ENCODE results near the gene CAPS2.
"Not testable (repeated sequence)": the region's sequence is repeated elsewhere in the genome, so short reads cannot be mapped to it uniquely, and the experiment has no call there.

Gene CAPS2

GRCh38 chr12:75329918-75330826, at the start of gene CAPS2:
Gene CAPS2, minus strand, starts transcription at chr12:75330324. Its CDS starts 3,826 bp downstream, at chr12:75326498.
- intact Hi-C loops (cut with DNase I): loop anchor here (5.0 kb wide), 1 partner anchor 182 kb away; the partner anchor contains the start of gene KRR1
- DNase-seq: peak; percentile 61 to 97 (median 81)

DNA sequence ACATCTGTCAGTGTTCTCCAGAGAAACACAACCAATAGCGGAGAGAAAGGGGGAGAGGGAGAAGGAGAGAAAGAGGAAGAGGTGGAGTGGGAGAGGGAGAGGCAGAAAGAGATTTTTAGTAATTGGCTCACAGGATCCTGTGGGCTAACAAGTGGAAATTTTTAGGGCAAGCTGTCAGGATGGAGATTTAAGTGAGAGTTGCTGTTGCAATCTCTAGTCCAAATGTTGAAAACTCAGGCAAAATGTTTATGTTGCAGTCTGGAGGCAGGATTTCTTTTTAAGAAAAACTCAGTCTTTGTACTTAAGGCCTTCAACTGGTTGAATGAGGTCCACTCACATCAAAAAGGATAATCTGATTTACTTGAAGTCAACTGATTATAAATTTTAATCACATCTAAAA, 48.2 kb upstream of the CAPS2 start:
- intact Hi-C loops (cut with DNase I): no loop called here
- no peak for DNase-seq

DNA sequence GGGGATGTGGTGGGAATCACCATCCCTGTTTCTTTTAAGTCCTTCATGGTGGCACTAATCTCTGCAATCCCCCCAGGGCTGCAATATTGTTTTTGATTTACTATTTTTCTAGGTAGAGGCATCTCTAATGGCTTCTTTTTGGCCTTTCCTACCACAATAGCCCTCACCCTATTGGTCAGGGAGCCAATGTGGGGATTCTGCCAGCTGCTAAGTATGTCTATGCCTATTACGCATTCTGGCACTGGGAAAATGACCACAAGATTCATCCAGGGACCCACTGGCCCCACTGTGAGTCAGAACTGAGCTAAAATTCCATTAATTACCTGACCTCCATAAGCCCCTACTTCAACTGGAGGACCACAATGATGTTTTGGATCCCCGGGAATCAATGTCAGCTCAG, 44.8 kb upstream of the CAPS2 start:
- no peak for DNase-seq
- intact Hi-C loops (cut with DNase I): no loop called here

GRCh38 chr12:75366629-75367028, 36.5 kb upstream of the CAPS2 start:
- DNase-seq: no peak
- intact Hi-C loops (cut with DNase I): no loop called here

GRCh38 chr12:75364919-75365318, 34.8 kb upstream of the CAPS2 start:
- intact Hi-C loops (cut with DNase I): no loop called here
- no peak for DNase-seq

DNA sequence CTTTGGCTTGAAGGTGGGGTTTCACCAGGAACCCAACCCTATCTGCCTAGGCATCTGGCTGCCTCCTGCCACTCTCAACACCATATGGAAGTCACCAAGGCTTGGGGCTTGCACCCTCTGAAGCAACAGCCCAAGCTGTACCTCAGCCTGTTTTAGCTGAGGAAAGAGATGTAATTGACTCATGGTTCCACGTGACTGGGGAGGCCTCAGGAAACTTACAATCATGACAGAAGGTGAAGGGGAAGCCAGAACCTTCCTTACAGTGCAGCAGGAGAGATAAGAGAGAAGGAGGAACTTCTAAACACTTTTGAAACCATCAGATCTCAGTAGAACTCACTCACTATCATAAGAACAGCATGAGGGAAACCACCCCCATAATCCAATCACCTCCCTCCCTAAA, 31.3 kb upstream of the CAPS2 start:
- DNase-seq: no peak
- intact Hi-C loops (cut with DNase I): no loop called here

- no peak for DNase-seq
- intact Hi-C loops (cut with DNase I): no loop called here
Measured at GRCh38 chr12:75360920-75361319, 30.8 kb upstream of the CAPS2 start.

DNA sequence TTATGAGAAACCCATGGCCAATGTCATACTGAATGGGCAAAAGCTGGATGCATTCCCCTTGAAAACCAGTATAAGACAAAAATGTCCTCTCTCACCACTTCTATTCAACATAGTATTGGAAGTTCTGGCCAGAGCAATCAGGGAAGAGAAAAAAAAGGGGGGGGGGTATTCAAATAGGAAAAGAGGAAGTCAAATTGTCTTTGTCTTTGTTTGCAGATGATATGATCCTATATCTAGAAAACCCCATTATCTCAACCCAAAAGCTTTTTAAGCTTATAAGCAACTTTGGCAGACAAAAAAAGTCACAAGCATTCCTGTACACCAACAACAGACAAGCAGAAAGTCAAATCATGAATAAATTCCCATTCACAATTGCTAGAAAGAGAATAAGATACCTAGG, 23.9 kb upstream of the CAPS2 start:
- intact Hi-C loops (cut with DNase I): no loop called here
- DNase-seq: no peak

- intact Hi-C loops (cut with DNase I): no loop called here
- DNase-seq: peak in 1 of 10 donors; percentile 51
Measured at GRCh38 chr12:75350413-75350812, 20.3 kb upstream of the CAPS2 start.

GRCh38 chr12:75349946-75350345, 19.8 kb upstream of the CAPS2 start:
- peak in 2 of 10 donors; percentile 49 to 50 for DNase-seq
- intact Hi-C loops (cut with DNase I): no loop called here

DNA sequence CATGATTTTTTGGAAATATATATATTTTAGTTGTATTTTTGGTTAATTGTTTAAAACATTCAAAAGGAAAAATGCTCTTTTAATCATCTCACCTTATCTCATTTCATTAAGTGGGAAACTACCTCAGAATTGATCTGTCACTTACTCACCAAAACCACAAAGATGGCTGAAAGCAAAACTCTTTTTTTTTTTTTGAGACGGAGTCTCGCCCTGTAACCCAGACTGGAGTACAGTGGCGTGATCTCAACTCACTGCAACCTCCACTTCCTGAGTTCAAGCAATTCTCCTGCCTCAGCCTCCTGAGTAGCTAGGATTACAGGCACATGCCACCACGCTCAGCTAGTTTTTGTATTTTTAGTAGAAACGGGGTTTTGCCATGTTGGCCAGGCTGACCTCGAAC, 16.1 kb upstream of the CAPS2 start:
- intact Hi-C loops (cut with DNase I); DNase-seq: not testable (repeated sequence)

GRCh38 chr12:75345531-75345930, 15.4 kb upstream of the CAPS2 start:
- DNase-seq: no peak
- intact Hi-C loops (cut with DNase I): no loop called here

- intact Hi-C loops (cut with DNase I): no loop called here
- DNase-seq: peak in 1 of 10 donors; percentile 34
Measured at GRCh38 chr12:75341873-75342272, 11.7 kb upstream of the CAPS2 start.

GRCh38 chr12:75337905-75338304, 7.8 kb upstream of the CAPS2 start:
- intact Hi-C loops (cut with DNase I): no loop called here
- no peak for DNase-seq

GRCh38 chr12:75334384-75335030, 4.4 kb upstream of the CAPS2 start, which contains the start of gene GLIPR1L1:
Gene GLIPR1L1, plus strand, starts transcription at chr12:75334670. Its CDS starts 59 bp downstream, at chr12:75334729.
- peak; percentile 67 to 96 (median 88) for DNase-seq
- intact Hi-C loops (cut with DNase I): loop anchor here (2.0 to 5.0 kb wide), 2 partner anchors 56 to 178 kb away; partner anchors contain the start of genes GLIPR1L2 and KRR1

GRCh38 chr12:75327642-75328041, 2.5 kb downstream of the CAPS2 start:
- no peak for DNase-seq
- intact Hi-C loops (cut with DNase I): no loop called here

GRCh38 chr12:75323663-75324062, 6.5 kb downstream of the CAPS2 start:
- DNase-seq: no peak
- intact Hi-C loops (cut with DNase I): no loop called here

DNA sequence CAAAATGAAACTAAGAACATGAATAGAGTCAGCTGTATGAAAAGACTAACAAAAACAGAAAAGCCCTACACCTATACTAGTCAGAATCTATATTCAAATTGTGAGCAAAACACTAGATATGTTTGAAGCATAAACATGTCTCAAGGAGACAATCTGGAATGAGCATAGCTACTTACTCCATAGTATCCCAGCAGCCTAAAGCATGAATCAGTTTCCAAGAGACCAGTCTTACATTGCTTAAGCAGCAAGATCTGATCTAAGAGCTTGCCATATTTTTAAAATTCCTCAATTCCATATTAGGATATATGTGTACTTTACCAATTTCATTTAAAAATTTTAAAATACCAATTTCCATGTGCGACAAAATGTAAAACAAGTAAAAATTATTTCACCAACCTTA, 7.7 kb downstream of the CAPS2 start:
- DNase-seq: no peak
- intact Hi-C loops (cut with DNase I): no loop called here

DNA sequence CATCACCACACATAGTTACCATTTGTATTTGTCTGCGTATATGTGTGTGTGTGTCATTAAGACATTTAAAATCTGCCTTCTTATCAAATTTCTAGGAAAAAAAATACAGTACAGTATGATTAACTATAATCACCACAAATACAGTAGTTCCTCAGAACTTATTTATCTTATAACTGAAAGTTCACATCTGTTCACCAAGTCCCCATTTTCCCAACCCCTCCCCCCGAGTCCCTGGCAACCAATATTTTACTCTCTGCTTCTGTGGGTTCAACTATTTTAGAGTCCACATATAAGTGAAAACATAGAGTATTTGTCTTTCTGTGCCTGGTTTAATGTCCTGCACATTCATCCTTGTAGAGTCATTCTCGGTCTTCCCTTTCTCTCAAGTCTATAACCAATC, 12.3 kb downstream of the CAPS2 start:
- no peak for DNase-seq
- intact Hi-C loops (cut with DNase I): no loop called here

GRCh38 chr12:75315518-75315917, 14.6 kb downstream of the CAPS2 start:
- intact Hi-C loops (cut with DNase I): no loop called here
- DNase-seq: no peak

DNA sequence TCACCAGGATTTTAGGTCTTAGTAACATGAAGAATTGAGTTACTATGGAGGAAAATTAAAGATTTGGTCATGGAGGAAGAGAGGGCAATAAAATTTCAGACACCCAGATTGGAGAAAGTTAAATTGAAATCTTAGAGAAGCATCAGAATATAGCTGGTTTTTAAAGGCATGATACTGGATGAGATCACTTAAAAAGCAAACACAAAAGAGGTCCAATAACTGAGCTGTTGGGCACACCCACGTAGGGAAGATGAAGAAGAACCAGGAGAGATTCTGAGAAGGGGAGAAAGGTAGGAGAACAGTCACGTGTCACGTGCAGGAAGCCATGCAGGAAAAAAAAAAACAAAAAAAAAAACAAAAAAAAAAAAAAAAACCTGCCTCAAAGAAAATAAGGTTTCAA, 18.8 kb downstream of the CAPS2 start:
- DNase-seq: no peak
- intact Hi-C loops (cut with DNase I): no loop called here

GRCh38 chr12:75308279-75308678, 21.8 kb downstream of the CAPS2 start:
- intact Hi-C loops (cut with DNase I): no loop called here
- no peak for DNase-seq

Measured in posterior cingulate gyrus (tissue), 11 donors.